ENCODE results near the gene AFM. TPM values are rescaled to one million over a fixed set of nuclear protein-coding genes. Genes with fewer than 3 reads are reported as not detected.

AFM gene
- total and polyA plus RNA-seq, 2 of the 13 experiments (the other 11 are each of a cell fraction or from before 2014, with no cell fraction given), result 0.13 to 1.8 TPM

- no peak for TF ChIP-seq ZNF530 (CRISPR knock-in tag; IDR thresholded peaks at IDR 0.05; ENCODE audit: low read depth)
- no peak for TF ChIP-seq PRMT3 (CRISPR knock-in tag; IDR thresholded peaks at IDR 0.05; ENCODE audit: borderline replicate concordance, low read depth)
- no peak for TF ChIP-seq MIER2 (CRISPR knock-in tag; IDR thresholded peaks at IDR 0.05)
- TF ChIP-seq SP2 (CRISPR knock-in tag; IDR thresholded peaks at IDR 0.05), result no peak
- TF ChIP-seq ZNF800 (CRISPR knock-in tag; IDR thresholded peaks at IDR 0.05), result no peak
- no peak for TF ChIP-seq CSRNP1 (CRISPR knock-in tag; IDR thresholded peaks at IDR 0.05)
- no peak for TF ChIP-seq ZNF484 (CRISPR knock-in tag; IDR thresholded peaks at IDR 0.05; ENCODE audit: borderline replicate concordance, low read depth)
- no peak for TF ChIP-seq ZNF234 (CRISPR knock-in tag; conservative IDR thresholded peaks at IDR 0.05)
- TF ChIP-seq ZNF337 (CRISPR knock-in tag; IDR thresholded peaks at IDR 0.05; ENCODE audit: borderline replicate concordance, low read depth), result no peak
- no peak for TF ChIP-seq TP53 (CRISPR knock-in tag; conservative IDR thresholded peaks at IDR 0.05)
- TF ChIP-seq ZNF761 (CRISPR knock-in tag; conservative IDR thresholded peaks at IDR 0.05), result no peak
- no peak for TF ChIP-seq NFKB2 (CRISPR knock-in tag; IDR thresholded peaks at IDR 0.05; ENCODE audit: borderline replicate concordance)
- TF ChIP-seq JUN (CRISPR knock-in tag; IDR thresholded peaks at IDR 0.05), result no peak
- no peak for TF ChIP-seq KAT7 (CRISPR knock-in tag; IDR thresholded peaks at IDR 0.05; ENCODE audit: borderline replicate concordance)
- TF ChIP-seq SIN3B (IDR thresholded peaks at IDR 0.05; ENCODE audit: low read length), result no peak
- TF ChIP-seq ZNF225 (CRISPR knock-in tag; IDR thresholded peaks at IDR 0.05), result no peak
- no peak for TF ChIP-seq ZNF460 (CRISPR knock-in tag; IDR thresholded peaks at IDR 0.05; ENCODE audit: borderline replicate concordance)
- TF ChIP-seq KLF9 (CRISPR knock-in tag; IDR thresholded peaks at IDR 0.05; ENCODE audit: low read depth), result no peak
- TF ChIP-seq, protein P1, sequence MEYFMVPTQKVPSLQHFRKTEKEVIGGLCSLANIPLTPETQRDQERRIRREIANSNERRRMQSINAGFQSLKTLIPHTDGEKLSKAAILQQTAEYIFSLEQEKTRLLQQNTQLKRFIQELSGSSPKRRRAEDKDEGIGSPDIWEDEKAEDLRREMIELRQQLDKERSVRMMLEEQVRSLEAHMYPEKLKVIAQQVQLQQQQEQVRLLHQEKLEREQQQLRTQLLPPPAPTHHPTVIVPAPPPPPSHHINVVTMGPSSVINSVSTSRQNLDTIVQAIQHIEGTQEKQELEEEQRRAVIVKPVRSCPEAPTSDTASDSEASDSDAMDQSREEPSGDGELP (IDR thresholded peaks at IDR 0.05; ENCODE audit: borderline replicate concordance, low read depth), result no peak
- no peak for TF ChIP-seq MZF1 (CRISPR knock-in tag; IDR thresholded peaks at IDR 0.05; ENCODE audit: borderline replicate concordance)
- TF ChIP-seq ARID4A (CRISPR knock-in tag; IDR thresholded peaks at IDR 0.05; ENCODE audit: borderline replicate concordance), result no peak
- no peak for TF ChIP-seq ZBTB3 (CRISPR knock-in tag; IDR thresholded peaks at IDR 0.05; ENCODE audit: borderline replicate concordance, low read depth)
These were observed 45.6 kb upstream of the AFM start, which contains the start of gene AFP (continued) for GRCh38 chr4:73435984-73436383.
